Measurements from ENCODE around the gene SIT1.

The SIT1 gene

DNA sequence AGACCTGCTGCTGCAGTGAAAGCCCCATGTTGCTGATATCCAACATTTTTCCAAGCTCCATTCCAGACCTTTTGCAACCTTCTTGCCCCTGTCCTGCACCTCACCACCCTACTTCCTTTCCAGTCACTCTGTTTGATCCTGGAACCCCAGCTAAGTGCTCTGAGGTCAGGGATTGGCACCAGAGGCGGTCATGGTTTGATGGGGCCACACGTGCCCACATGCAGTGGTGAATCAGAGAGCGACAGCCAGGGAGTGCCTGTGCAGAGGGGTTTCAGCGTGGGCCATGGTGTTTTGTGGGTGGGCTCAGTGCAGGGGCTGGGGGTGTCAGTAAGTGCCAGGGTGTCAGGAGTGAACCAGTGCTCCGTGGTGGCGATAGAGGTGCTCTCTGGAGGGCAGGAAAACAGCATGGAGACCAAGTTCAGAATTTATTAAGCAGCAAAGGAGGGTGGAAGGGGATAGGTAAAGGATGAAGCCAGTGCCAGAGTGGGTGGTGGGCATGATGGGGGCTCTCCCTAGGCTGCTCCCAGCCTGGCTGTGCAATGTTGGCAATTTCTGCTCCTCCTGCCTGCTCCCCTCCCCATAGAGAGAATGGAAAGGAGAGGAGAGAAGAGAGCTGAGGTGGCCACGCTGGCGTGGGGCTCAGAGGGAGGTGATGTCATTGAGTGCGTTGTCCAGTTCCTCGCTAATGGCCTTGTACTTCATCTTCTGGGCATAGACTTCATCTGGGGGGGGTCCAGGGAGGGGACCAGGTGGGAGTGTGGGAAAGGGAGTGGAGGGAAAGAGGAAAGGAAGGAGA lies 32.0 kb upstream of the SIT1 start:
- DNase-seq, result no peak

DNA sequence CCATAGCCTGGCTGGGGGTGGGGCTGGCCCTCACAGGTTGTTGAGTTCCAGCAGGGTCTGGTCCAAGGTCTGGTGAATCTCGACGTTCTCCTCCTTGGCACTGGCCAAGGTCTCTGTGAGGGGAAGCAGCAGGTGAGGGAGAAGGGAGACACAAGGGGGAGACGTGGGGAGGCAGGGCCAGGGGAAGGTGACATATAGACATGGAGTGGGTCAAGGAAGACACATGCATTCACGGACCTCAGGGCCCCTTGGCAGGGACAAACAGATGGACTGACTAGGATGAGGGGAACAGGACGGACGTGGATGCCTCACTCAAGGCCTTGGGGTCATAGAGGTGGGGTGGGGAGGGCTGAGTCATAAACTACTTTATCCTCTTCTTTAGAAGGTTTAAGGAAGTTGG lies 31.3 kb upstream of the SIT1 start:
- DNase-seq, result no peak

DNA sequence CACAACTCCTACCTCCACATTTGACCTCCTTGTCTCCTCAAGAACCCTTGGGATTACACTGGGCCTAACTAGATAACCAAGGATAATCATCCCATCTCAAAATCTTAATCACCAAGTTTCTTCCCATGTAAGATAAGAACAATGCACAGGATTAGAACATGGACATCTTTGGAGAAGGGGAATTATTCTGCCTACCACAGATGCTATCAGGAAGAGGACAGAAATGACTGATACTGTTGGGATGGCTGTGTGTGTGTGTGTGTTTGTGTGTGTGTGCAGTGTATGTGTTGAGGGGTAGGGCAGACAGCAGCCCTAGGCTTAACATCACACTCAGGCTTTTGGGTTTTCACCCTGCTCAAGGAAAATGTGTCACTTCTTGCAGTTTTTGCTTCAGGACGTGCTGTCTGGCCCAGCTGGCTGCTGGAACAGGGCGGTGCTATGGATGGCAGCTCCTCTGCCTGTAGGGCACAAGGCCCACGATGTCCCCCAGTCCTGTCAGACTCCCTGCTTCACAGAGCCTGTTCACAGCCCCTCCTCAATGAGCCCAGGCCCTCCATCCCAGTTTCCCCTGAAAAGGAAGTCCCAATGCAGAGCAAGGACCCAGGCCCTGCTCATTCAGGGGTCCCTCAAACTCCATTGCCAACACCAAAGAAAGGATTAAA lies 30.7 kb upstream of the SIT1 start:
- peak; percentile 56 for DNase-seq

DNA sequence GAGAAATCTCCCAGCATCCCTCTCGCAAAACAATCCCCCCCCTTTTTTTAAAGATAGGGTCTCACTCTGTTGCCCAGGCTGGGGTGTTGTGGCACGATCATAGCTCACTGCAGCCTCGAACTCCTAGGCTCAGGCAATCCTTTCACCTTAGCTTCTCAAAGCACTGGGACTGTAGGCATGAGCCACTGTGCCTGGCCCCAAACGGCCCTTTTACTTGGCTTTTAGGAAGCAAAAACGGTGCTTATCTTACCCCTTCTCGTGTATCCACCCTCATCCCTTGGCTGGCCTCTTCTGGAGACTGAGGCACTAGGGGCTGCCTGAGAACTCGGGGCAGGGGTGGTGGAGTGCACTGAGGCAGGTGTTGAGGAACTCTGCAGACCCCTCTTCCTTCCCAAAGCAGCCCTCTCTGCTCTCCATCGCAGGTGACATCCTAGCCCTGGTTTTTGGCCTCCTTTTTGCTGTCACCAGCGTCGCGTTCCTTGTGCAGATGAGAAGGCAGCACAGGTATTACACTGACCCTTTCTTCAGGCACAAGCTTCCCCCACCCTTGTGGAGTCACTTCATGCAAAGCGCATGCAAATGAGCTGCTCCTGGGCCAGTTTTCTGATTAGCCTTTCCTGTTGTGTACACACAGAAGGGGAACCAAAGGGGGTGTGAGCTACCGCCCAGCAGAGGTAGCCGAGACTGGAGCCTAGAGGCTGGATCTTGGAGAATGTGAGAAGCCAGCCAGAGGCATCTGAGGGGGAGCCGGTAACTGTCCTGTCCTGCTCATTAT lies 29.8 kb upstream of the SIT1 start:
- peak; percentile 74 for DNase-seq

DNA sequence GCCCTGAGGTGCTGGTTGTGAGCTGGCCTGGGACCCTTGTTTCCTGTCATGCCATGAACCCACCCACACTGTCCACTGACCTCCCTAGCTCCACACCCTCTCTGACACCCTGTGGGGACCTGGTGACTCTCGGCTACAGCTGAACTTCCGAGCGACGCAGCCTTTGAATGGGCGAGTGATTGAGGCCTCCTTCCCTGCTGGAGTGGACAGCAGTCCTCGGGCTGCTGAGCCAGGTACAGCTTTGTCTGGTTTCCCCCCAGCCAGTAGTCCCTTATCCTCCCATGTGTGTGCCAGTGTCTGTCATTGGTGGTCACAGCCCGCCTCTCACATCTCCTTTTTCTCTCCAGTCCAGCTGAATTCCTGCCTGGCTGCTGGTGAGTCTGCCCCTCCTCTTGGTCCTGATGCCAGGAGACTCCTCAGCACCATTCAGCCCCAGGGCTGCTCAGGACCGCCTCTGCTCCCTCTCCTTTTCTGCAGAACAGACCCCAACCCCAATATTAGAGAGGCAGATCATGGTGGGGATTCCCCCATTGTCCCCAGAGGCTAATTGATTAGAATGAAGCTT lies 29.1 kb upstream of the SIT1 start:
- peak; percentile 40 for DNase-seq

DNA sequence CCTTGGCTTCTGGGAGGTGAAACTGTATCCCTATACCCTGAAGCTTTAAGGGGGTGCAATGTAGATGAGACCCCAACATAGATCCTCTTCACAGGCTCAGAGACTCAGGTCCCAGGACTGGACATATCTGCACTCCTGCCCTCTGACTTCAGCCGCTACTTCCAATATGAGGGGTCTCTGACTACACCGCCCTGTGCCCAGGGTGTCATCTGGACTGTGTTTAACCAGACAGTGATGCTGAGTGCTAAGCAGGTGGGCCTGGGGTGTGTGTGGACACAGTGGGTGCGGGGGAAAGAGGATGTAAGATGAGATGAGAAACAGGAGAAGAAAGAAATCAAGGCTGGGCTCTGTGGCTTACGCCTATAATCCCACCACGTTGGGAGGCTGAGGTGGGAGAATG lies 28.4 kb upstream of the SIT1 start:
- DNase-seq, result no peak

DNA sequence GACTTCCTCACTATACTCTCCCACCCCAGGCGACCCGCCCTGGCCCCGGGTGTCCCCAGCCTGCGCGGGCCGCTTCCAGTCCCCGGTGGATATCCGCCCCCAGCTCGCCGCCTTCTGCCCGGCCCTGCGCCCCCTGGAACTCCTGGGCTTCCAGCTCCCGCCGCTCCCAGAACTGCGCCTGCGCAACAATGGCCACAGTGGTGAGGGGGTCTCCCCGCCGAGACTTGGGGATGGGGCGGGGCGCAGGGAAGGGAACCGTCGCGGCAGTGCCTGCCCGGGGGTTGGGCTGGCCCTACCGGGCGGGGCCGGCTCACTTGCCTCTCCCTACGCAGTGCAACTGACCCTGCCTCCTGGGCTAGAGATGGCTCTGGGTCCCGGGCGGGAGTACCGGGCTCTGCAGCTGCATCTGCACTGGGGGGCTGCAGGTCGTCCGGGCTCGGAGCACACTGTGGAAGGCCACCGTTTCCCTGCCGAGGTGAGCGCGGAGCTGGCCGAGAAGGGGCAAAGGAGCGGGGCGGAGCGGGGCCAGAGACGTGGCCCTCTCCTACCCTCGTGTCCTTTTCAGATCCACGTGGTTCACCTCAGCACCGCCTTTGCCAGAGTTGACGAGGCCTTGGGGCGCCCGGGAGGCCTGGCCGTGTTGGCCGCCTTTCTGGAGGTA lies 25.1 kb upstream of the SIT1 start:
- peak; percentile 34 for DNase-seq

DNA sequence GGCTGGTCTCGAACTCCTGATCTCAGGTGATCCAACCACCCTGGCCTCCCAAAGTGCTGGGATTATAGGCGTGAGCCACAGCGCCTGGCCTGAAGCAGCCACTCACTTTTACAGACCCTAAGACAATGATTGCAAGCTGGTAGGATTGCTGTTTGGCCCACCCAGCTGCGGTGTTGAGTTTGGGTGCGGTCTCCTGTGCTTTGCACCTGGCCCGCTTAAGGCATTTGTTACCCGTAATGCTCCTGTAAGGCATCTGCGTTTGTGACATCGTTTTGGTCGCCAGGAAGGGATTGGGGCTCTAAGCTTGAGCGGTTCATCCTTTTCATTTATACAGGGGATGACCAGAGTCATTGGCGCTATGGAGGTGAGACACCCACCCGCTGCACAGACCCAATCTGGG lies 24.5 kb upstream of the SIT1 start:
- no peak for DNase-seq

DNA sequence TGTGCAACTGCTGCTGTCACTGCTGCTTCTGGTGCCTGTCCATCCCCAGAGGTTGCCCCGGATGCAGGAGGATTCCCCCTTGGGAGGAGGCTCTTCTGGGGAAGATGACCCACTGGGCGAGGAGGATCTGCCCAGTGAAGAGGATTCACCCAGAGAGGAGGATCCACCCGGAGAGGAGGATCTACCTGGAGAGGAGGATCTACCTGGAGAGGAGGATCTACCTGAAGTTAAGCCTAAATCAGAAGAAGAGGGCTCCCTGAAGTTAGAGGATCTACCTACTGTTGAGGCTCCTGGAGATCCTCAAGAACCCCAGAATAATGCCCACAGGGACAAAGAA lies 23.3 kb upstream of the SIT1 start:
- no peak for DNase-seq

DNA sequence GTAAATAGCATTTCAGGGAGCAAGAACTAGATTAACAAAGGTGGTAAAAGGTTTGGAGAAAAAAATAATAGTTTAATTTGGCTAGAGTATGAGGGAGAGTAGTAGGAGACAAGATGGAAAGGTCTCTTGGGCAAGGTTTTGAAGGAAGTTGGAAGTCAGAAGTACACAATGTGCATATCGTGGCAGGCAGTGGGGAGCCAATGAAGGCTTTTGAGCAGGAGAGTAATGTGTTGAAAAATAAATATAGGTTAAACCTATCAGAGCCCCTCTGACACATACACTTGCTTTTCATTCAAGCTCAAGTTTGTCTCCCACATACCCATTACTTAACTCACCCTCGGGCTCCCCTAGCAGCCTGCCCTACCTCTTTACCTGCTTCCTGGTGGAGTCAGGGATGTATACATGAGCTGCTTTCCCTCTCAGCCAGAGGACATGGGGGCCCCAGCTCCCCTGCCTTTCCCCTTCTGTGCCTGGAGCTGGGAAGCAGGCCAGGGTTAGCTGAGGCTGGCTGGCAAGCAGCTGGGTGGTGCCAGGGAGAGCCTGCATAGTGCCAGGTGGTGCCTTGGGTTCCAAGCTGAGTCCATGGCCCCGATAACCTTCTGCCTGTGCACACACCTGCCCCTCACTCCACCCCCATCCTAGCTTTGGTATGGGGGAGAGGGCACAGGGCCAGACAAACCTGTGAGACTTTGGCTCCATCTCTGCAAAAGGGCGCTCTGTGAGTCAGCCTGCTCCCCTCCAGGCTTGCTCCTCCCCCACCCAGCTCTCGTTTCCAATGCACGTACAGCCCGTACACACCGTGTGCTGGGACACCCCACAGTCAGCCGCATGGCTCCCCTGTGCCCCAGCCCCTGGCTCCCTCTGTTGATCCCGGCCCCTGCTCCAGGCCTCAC lies 22.6 kb upstream of the SIT1 start, which contains the start of gene CA9:
Gene CA9, plus strand, starts transcription at position 797 of the 893 bp plus-strand sequence. Its CDS starts 32 bp downstream, at position 829.
- DNase-seq, result peak; percentile 40

DNA sequence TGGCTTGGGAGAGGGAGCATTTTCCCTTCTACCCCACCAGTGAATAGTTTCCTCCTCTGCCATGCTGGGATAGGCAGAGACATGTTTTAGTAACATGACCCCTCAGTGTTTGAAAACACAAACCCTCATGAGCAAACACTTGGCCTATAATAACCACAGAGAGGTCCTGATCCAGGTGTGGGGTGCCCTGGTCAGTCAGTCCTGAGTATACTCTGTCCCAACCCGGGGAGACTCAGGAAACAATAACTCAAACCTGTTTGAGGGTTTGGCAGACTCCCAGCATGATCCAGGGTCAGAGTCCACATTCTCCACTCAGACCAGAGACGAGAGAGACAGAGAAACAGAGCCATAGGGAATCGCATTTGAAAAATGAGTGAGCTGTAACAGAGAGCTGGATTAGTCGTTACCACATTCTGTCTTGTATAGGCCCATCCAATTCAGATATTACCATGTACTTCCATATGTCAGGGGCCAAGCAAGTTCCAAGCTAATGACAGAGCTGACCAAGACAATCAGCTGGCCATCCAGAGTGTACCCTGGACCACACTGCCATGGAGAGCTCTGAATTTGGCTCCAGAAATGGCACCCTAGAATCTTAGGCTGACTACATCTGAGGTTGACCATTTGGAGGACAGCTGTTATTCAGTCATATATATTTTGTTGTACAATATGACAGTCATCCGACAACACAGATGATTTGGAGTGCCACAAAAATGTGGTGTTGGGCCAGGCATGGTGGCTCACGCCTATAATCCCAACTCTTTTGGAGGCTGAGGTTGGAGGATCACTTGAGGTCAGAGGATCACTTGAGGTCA lies 18.8 kb upstream of the SIT1 start:
- no peak for DNase-seq

DNA sequence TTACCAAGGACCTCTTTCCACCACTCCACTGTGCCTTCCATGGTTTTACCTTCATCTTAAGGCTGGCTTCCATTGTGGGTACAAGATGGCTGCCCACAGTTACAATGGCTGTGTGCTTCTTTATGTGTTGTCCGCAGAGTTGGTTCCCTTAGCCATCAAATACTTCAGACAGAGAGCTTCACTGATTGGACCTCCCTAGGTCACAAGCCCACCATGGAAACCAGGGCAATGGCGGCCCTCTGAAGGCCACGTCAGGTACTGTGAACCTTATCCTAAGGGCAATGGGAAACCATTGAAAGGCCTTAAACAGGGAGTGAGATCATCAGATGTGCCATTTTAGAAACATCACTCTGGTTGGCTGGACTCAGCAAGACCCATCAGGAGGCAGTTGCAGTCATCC lies 17.2 kb upstream of the SIT1 start:
- no peak for DNase-seq

DNA sequence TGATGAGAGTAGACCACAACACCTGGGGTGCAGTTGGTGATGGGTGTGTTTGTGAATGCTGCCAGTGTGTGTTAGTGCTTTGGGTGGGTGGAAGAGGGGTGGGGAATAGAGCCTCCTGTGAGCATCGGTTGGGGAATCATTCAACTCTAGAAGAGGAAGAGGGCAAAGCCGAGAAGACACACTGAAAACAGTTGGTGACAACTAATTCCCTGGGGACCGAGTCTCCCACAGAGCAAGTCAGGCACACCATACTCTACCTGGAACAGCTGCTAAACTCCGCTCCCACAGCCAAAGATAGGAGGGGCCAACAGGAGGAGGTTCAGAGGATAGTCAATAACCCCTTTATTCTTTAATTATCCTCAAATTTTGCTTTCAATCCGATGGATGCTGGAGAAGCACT lies 15.8 kb upstream of the SIT1 start:
- DNase-seq, result no peak

DNA sequence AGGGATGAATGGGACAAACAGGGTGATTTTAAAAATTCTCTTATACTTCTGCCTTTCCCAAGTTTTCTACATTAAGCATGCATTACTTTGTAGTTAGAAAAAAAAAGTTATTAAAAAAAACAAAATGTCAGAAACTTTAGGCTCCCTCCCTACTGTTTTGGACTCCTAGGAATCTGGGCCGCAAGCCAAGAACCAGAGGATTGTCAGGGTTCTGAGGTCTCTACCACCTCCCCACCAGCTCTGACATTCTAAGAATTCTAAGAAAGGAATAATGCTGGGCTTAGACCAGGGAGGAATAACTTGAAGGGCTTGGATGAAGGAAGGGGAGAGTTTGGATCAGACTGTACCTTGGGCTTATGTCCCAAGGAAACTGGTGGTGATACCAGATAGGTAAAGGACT lies 15.3 kb upstream of the SIT1 start:
- DNase-seq, result peak; percentile 93

DNA sequence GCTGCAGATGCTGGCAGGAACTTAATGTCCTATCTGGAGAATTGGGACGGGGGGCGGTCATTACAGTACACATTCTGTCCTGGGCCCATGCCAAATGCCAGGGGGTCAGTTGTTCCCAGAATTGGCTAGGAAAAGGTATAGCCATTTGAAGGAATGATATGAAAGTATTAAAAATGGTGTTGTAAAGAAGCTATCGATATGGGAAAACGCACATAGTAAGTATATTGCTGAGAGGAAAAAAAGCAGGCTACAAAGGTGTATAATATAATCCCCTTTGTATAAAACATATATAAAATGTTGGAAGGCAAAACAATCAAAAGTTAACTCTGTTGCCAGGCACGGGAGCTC lies 14.7 kb upstream of the SIT1 start:
- no peak for DNase-seq

DNA sequence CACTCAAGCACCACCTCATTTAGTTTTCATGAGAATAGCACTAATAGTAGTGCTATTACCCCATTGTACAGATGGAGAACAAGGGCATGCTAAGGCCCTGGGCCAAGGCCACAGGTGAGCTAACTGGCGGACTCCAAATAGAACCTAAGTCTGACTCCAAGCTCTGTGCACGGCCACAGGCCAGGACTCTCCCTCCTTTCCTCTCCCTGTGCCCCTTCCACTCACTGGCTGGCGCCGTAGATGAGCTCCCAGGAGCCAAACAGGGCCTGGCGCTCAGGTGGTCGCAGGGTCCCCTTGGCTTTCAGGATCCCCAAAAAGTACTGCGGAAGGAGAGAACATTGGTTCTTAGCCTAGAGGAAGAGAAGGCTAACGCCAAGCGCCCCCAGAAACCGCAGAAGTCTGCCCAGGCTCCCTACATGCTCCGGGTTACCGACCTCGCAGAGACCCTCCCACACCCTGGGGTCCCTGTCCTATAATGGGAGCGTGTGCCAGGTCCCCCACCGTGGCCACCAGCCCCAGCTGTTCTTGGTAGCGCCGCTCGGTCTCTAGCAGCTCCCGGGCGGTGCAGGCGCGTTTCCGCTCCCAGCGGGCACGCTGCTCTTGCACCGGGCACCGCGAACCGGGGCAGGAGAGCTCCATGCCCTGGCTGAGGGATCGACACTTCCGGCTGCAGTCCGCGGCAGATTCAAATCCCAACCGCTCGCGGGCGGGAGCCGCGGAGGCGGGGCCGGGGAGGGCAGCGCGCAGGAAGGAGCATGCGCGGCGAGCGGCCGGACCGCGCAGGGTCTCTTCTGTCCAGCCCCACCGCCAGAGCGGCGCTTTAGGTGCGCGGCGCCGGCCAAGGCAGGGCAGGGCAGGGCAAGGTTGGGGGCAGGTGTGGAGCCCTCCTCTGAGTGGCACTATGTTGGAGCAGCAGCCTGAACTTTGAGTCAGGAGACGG lies 14.1 kb upstream of the SIT1 start, which contains the start of gene ARHGEF39:
Gene ARHGEF39, minus strand, starts transcription at position 665 of the 940 bp plus-strand sequence. Its CDS starts 26 bp downstream, at position 639.
- peak; percentile 82 for DNase-seq

DNA sequence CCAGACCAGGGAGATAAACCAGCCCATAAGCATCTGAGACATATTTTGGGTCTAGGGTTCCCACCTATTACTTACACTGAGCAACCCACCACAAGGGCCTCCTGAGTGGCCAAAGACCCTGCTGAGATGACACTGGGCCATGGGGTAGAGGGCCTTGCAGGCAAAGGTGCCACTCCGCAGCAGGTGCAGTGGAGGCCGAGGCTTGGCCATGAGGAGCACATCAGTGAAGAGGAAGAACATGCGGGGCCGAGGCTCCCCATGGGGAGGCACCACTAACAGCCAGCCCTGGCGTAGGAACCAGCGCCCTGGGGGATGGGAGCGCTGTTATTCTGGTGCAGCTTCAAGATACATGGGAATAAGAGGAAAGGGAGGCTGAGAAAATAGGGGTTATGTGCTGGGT lies 11.7 kb upstream of the SIT1 start:
- no peak for DNase-seq

DNA sequence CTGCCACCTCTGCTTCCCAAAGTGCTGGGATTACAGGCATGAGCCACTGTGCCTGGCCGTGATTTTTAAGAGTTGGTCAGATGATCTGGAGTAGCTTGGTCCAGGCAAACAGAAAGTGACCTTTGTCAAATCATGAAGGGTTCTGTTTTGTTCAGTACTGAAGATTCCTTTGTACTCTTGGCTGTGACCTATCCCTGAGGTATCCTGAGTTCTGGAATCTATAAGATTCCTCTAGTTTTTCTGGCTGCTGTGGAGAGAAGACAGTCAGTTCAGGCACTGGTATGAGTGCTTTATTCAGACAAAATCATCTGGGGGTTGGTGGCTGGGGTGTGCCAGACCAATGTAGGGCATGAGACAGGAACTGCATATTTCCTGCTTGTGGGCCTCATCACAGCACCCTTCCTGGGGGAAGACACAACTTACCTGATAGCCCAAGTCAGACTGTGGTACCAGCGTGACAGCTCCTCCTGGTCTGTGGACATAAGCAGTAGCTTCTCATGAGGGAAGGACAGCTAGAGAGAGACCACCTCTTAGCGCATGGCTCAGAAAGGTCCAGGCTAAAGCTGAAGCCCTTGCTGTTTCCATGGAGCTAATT lies 11.1 kb upstream of the SIT1 start:
- no peak for DNase-seq

DNA sequence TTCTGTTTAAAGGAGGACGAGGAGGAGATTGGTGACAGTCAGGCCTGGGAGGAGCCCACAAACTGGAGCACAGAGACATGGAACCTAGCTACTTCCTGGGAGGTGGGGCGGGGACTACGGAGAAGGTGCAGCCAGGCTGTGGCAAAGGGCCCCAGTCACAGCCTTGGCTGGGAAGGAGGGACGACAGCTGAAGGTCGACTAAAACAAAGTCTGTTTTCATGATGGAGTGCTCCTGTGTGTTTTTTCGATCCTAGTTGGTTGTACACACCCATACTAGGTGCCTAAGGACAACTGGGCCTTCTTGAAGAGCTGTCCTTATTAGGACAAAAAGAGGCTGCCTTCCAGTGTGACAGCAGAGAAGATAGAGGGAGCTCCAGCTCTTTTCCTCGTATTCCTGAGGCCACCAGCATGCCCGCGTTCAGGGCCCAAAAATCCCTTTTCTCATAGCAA lies 10.3 kb upstream of the SIT1 start:
- peak; percentile 75 for DNase-seq

All from fibroblast of skin of scalp (primary cell).